ENCODE measurements around the gene MEG3.

MEG3 gene

DNA sequence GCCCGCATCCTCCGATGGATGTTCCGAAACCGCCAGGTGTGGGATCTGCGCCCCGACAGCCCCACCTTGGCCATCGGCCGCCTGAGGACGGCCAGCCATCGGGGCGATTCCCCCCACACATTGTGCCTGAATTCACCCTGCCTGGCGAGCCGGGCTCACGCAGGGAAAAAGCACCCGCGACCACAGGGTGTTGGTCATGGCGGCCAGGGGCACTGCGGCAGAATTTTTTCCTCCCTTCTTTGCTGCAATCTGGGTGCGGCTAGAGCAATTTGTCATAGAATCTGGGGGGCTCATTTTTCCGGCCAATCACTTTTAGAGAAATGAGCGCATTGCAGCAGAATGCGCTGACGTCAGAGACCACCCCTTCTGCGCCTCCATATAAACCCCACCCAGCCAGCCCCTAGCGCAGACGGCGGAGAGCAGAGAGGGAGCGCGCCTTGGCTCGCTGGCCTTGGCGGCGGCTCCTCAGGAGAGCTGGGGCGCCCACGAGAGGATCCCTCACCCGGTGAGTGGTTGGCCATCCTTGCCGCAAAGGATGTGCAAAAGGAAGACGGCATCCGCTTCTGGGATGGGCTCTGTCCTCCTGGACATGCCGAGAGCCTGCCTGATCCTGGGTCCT is at the start of gene MEG3:
MEG3 (plus strand) TSS at position 406 of the 619 bp plus-strand sequence.
- FAIRE-seq (no peak), DNase-seq (ENCODE audit: insufficient read length, low spot score) (peak; percentile 61)

DNA sequence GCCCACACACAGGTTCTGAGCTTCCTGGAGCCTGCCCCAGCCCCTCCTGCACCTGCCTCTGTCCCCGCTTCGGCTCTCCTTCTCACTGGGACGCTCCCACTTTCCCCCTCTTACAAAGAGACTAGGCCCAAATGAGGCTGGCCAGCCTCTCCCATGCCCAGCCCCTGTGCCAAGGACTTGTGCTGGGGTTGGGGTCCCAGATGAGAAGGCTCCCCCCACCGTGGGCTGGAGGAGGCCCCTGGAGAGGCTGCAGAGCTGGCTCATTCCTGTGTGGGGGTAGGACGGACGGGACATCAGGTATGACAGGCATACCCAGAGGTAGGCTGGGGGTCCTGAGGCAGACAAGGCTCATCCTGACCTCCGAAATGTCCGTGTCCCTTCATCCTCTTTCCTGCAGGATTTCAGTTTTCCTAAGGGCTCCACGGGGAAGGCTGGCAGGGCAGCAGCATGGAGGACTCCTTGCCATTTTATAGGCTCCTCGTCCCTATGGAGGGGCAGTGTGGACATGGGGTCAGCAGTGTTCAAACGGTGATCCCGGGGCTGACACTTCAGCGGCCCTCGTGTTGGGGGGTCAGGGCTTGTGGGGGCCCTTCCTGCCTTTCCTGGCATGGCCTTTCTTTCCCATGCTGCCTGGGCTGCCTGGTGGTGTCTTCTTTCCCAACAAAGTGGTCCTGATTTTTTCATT is 49.1 kb upstream of the MEG3 start:
- no peak for FAIRE-seq
- DNase-seq (ENCODE audit: insufficient read length, low spot score) = no peak

GRCh38 chr14:100777366-100777817 is 48.5 kb upstream of the MEG3 start:
- DNase-seq (ENCODE audit: insufficient read length, low spot score) = no peak

GRCh38 chr14:100777818-100778525 is 47.9 kb upstream of the MEG3 start:
- FAIRE-seq (no peak), DNase-seq (ENCODE audit: insufficient read length, low spot score) (no peak)

More at GRCh38 chr14:100777366-100777817, 48.5 kb upstream of the MEG3 start:
- FAIRE-seq = no peak

- no peak for DNase-seq (ENCODE audit: insufficient read length, low spot score)
- FAIRE-seq = no peak
Measured at GRCh38 chr14:100778526-100778882, 47.4 kb upstream of the MEG3 start.

- no peak for FAIRE-seq
- no peak for DNase-seq (ENCODE audit: insufficient read length, low spot score)
Measured at GRCh38 chr14:100778951-100779690, 46.8 kb upstream of the MEG3 start.

DNA sequence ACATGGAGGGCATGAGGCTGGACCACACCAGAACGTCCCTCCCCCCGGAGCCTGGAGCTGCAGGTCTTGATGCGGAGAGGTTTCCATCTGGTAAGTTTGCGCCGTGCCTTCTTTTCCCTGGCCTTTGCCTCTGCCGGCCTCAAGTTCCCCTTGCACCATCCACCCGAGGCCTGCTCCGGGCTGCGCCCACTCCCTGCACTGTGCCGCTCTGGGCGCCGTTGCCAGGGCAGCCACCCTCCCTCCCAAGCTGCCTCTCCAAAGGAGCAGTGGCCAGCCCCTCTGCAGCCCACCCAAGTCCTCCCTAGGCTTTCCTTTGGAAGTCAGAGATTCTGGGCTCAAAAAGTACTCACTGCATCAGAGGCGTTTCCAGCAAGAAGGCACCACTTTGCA is 46.2 kb upstream of the MEG3 start:
- FAIRE-seq (no peak), DNase-seq (ENCODE audit: insufficient read length, low spot score) (no peak)

- DNase-seq (ENCODE audit: insufficient read length, low spot score) (no peak), FAIRE-seq (no peak)
Measured at GRCh38 chr14:100780246-100780645, 45.7 kb upstream of the MEG3 start.

DNA sequence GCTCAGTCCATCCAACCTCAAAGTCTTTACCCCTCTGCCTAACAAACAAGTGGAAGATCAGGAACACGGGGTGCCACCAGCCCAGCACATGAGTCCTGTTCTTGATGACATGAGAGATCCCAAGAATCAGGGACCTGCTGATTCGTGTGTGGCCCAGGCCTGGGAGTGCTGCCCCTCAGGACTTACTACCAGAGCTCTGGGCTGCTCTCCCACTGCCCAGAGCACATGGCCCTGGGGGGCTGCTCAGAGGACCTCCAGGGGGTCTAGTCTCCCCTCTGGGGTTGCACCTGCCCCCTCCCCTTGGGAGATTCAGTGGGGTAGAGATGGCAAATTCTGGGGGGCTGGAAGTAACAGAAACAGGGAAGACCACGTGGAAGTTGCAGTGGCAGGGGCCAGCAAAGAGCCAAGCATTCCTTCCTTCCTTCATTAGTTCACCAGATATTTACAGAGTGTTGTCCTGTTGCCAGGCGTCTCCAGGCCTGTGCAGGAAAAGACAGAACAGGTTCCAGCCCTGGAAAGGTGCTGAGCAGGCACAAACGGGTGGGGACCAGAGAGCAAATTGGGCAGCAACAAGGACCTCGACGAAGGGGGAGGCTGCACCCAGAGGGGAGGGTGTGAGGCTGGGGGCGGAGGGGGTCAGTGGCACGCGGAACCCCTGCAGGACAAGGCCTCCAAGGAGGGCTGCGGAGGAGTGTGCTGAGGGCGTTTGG is 45.1 kb upstream of the MEG3 start:
- DNase-seq (ENCODE audit: insufficient read length, low spot score) (no peak), FAIRE-seq (no peak)

DNA sequence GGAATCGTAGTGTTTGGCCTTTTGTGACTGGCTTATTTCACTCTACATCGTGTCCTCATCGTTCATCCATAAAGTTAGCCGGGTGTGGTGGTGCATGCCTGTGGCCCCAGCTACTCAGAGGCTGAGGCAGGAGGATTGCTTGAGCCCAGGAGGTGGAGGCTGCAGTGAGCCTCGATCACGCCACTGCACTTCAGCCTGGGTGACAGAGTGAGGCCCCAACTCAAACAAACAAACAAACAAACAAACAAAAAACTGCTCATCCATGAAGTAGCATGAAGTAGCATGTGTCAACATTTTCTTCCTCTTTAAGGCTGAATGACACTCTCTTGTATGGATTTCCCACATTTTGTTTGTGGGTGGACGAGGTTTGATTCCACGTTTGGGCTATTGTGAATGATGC is 44.0 kb upstream of the MEG3 start:
- DNase-seq (ENCODE audit: insufficient read length, low spot score) (no peak), FAIRE-seq (no peak)

DNA sequence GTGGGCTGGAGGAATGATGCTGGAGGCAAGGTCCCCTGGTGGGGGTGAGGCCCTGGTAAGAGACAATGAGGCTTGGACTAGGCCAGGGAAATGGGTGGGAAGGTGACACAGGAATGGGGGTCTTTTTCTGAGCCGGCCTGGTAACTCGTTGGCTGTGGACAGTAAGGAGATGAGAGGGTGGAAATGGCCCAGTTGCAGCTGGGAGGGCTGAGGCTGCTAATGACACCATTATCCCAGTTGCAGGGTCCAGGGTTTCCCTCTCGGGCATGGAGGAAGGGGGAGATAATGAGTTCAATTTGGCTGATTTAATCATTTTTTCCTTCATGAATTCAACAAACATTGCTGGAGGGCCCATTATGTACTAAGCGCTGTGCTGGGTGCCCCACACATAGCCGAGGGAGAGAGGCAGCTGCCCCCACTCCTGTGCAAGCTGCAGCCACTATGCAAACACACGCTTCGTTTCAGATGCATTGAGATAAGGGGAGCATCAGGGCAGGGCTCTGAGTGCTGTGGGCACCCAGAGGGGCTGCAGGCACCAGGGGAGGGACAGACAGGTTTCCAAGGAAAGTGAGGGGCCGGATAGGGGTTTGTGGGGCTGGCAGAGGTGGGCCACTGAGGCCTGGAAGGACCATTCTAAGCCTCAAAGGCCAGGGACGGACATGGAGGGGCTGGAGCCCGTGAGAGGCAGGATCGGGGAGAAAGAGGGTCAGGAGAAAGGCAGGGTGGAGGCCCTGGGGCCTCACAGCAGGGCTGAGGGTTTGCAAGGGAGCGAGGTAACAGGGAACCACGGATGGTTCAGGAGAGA is 43.2 kb upstream of the MEG3 start:
- DNase-seq (ENCODE audit: insufficient read length, low spot score) = no peak
- FAIRE-seq = no peak

GRCh38 chr14:100783630-100784370 is 42.1 kb upstream of the MEG3 start:
- no peak for DNase-seq (ENCODE audit: insufficient read length, low spot score)

DNA sequence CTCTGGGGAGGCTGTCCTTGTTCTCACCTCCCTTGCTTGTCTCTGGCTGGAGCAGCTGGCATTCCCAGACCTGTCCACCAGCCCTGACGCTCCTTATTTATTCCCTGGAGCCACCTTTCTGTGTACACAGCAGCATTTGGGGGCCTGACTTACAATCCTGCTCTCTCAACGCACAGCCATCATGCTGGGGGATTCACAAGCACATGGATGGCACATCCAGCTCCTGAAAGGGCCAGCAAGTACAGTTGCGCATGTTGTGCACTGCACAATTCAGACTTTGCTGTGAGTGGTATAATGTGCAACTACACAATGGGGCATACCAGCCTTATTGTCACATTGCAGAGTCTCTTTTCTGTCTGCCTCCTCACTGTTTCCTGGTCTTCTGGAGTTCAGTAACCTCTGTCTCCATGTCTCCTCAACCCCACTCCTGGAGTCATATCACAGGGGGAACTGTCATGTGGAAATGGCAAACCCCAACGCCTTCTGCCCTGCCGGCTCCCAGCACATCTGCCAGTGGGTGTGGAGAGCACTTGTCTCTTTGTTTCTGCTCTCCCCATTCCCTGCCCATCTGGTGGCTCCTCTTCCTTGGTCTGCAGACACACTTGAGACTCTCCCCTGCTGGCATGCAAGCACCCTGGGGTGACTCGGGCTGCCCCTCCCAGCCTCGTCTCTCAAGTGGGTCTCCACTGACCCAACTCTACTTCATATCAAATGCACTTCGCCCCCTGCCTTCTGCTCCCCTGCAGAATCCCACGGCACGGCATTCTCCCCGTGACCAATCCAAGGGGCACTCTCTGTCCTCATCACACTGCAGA is 41.2 kb upstream of the MEG3 start:
- no peak for FAIRE-seq
- no peak for DNase-seq (ENCODE audit: insufficient read length, low spot score)

More at GRCh38 chr14:100783630-100784370, 42.1 kb upstream of the MEG3 start:
- no peak for FAIRE-seq

DNA sequence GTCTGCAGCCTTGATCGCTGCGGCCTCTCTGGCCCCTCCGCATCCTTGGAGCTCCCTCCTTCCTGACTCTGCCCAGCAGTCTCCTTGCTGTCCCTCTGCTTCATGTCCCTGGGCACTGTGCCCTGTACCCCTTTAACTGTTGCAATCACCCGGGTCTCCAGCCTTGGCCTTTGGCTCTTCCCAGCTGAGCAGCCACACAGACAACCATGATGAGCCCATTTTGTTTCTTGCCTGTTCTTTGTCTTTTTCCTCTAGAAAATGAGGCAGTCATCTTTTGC is 40.6 kb upstream of the MEG3 start:
- DNase-seq (ENCODE audit: insufficient read length, low spot score) (no peak), FAIRE-seq (no peak)

- DNase-seq (ENCODE audit: insufficient read length, low spot score) (no peak), FAIRE-seq (no peak)
Measured at GRCh38 chr14:100785626-100786025, 40.3 kb upstream of the MEG3 start.

DNA sequence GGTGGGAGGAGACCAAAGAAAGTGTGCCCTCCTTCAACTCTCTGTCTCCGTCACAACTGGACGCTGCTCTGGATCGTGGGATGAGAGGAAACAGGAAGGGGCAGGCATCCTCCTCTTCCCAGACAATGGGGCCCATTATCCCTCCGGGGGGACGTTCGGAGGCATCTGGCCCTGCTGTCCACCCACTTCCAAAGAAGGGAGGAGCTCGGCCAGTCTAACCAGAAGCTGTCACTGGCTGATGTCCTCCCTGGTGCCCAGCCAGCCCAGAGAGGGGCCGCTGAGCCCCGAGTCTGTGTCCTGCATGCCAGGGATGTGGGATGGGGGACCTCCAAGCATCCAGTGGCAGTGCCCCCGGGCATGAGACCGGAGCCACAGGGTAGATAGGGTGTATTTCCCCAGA is 39.8 kb upstream of the MEG3 start:
- DNase-seq (ENCODE audit: insufficient read length, low spot score) (no peak), FAIRE-seq (no peak)

DNA sequence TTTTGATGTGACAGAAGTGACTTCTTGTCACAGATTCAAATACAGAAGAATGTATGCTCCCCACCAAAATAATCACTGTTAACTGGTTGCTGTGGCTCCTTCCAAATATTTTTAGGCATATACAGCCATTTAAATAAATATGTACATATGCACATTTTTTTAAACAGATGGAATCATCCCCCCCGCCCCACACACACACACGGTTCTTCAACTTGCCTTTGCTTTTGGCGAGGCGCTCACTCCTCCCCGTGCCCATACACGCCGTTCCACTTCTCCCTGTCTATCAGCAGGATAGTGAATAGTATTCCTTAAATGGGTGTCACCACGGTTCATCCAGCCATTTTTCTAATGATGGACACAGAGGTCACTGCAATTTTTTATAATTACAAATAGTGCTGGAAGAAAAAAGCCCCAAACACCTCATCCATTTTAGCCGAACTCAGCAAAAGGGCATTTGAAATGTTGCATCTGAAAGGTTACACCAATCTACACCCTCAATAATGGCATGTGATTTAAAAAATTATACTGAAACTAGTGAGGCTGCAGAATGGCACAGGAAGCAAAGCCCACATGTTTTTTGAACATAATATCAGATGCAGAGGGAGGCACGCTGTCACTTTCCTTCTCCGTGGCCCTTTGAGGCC is 39.2 kb upstream of the MEG3 start:
- no peak for DNase-seq (ENCODE audit: insufficient read length, low spot score)

GRCh38 chr14:100787659-100788058 is 38.3 kb upstream of the MEG3 start:
- FAIRE-seq (no peak), DNase-seq (ENCODE audit: insufficient read length, low spot score) (no peak)

More for the DNA sequence above, 39.2 kb upstream of the MEG3 start:
- no peak for FAIRE-seq
